Measurements from ENCODE around the gene ABCF1. TPM values are rescaled to one million over a fixed set of nuclear protein-coding genes. Genes with fewer than 3 reads are reported as not detected.
A peak's percentile ranks its signal among the peaks of the same experiment; 100 is the strongest.

The ABCF1 gene
- total and polyA plus RNA-seq, 9 of the 15 experiments (the other 6 are each of a cell fraction or from before 2014, with no cell fraction given): 41.6 to 193 (median 102) TPM

DNA sequence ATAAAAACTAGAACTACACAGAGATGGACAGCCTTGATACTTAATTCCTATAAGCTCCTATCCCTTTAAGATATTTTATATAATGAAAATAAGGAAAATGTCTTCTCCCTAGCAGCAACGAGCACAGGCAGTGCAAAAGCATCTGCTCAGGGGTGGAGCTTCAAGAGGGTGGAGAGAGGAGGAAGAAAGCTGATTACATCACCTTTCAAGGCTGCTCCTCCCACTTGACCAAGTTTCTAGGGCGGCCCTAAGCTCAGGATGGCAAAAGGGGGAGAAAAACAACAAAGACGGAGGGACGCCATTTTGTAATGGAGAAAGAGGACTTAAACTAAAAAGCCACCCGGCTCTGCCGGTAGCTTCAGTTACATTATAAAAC, 43.6 kb downstream of the ABCF1 start (continued):
- TF ChIP-seq NBN (IDR thresholded peaks at IDR 0.05; ENCODE audit: low read depth) (peak; percentile 69; the same call in 1 of the 2 replicates), SPI1 (IDR thresholded peaks at IDR 0.05; ENCODE audit: borderline replicate concordance, low read depth, low read length) (no peak), ZNF134 (CRISPR knock-in tag; conservative IDR thresholded peaks at IDR 0.05) (no peak), RCOR1 (IDR thresholded peaks at IDR 0.05; ENCODE audit: borderline replicate concordance in 1 of 2, low read depth in 2 of 2, low read length in 2 of 2) (peak in 1 of 2 experiments; percentile 70; a peak in 1 of 4 replicates), FOS (IDR thresholded peaks at IDR 0.05; ENCODE audit: extremely low read depth, insufficient read length) (no peak), SP1 (CRISPR knock-in tag; IDR thresholded peaks at IDR 0.05) (peak; percentile 66), RBM39 (optimal IDR thresholded peaks at IDR 0.05; ENCODE audit: low read depth, low read length) (no peak), FOXJ3 (CRISPR knock-in tag; IDR thresholded peaks at IDR 0.05) (no peak), SRF (CRISPR knock-in tag; IDR thresholded peaks at IDR 0.05) (peak in 1 of 2 experiments; percentile 55; a peak in 1 of 4 replicates), PTBP1 (IDR thresholded peaks at IDR 0.05; ENCODE audit: low read depth, low read length) (no peak), YY1 (IDR thresholded peaks at IDR 0.05; ENCODE audit: borderline replicate concordance in 1 of 3, control insufficient read depth in 1 of 3, extremely low read depth in 1 of 3, insufficient read depth in 3 of 3, insufficient read length in 1 of 3, insufficient replicate concordance in 2 of 3, low read depth in 1 of 3, low read length in 2 of 3) (peak; percentile 79 to 96 (median 90)), PHB2 (IDR thresholded peaks at IDR 0.05; ENCODE audit: low read depth) (no peak), TBL1XR1 (IDR thresholded peaks at IDR 0.05; ENCODE audit: low read length in 2 of 2) (peak in 1 of 2 experiments; percentile 58; a peak in 2 of 4 replicates), CEBPB (tag; IDR thresholded peaks at IDR 0.05) (peak; percentile 93), JUN (IDR thresholded peaks at IDR 0.05; ENCODE audit: borderline replicate concordance, low read depth, low read length) (peak; percentile 67; the same call in 1 of the 2 replicates), JUN (CRISPR knock-in tag; IDR thresholded peaks at IDR 0.05; ENCODE audit: borderline replicate concordance) (no peak), SMAD1 (IDR thresholded peaks at IDR 0.05; ENCODE audit: low read depth, low read length, partially characterized antibody) (peak; percentile 58), NFRKB (IDR thresholded peaks at IDR 0.05; ENCODE audit: low read depth) (peak; percentile 100), NONO (IDR thresholded peaks at IDR 0.05; ENCODE audit: low read depth in 2 of 2, low read length in 1 of 2) (no peak), EWSR1 (IDR thresholded peaks at IDR 0.05; ENCODE audit: borderline replicate concordance, low read depth, partially characterized antibody) (peak; percentile 46), NRF1 (conservative IDR thresholded peaks at IDR 0.05 in 1 of 2, IDR thresholded peaks at IDR 0.05 in 1 of 2) (peak; percentile 76 to 79)
- TF ChIP-seq, protein P1, sequence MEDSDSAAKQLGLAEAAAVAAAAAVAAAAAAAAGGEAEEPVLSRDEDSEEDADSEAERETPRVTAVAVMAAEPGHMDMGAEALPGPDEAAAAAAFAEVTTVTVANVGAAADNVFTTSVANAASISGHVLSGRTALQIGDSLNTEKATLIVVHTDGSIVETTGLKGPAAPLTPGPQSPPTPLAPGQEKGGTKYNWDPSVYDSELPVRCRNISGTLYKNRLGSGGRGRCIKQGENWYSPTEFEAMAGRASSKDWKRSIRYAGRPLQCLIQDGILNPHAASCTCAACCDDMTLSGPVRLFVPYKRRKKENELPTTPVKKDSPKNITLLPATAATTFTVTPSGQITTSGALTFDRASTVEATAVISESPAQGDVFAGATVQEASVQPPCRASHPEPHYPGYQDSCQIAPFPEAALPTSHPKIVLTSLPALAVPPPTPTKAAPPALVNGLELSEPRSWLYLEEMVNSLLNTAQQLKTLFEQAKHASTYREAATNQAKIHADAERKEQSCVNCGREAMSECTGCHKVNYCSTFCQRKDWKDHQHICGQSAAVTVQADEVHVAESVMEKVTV (CRISPR knock-in tag; IDR thresholded peaks at IDR 0.05): 0 out of 2 replicates have a peak, but pooled peaks have one; percentile 0
- TF ChIP-seq, protein P2, sequence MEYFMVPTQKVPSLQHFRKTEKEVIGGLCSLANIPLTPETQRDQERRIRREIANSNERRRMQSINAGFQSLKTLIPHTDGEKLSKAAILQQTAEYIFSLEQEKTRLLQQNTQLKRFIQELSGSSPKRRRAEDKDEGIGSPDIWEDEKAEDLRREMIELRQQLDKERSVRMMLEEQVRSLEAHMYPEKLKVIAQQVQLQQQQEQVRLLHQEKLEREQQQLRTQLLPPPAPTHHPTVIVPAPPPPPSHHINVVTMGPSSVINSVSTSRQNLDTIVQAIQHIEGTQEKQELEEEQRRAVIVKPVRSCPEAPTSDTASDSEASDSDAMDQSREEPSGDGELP (CRISPR knock-in tag; IDR thresholded peaks at IDR 0.05; ENCODE audit: borderline replicate concordance): peak; percentile 31; the same call in 1 of the 2 replicates

Measured in K562 (cell line).